GM21619 (cell line): ENCODE results near the gene LDLRAD3.

Experiments
- ATAC-seq: cut with Tn5 transposase; IDR thresholded peaks from one replicate; pipeline ENCODE4 v1.9.1; 2021; ENCODE audit not compliant: unreplicated experiment

Gene LDLRAD3

DNA sequence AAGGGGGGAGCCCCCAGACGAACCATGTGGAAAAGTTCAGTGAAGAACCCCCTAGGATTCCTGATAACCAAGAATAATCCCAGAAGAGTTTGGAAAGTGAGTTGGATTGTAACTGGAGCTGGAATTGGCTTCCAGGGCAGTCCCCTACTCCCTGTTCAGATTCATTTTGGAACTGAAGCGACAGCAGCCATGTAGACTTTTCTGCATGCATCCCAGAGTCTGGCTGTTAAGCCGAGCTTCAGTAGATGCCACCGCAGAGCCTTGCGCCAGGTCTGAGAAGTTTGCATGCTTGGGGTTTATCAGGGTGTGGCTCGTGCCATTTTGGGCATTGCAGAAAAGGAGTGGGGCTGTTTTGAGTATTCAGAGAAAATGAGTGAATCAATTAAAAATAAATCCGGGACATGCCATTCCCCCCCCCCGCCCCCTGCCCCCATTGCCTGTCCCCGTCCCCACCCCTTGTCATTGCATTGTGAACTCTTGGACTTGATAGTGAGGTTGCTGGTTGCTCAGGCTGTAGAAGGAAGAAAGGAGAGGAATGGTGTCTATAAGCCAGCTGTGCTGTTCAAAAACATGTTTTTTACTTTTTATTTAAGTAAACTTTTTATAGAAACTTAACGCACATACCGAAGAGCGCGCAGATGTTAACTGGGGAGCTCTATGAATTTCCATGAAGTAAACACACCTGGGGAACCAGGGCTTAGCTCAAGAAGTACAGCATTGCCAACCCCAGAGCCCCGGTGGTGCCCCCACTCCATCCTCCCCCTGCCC is 71.2 kb downstream of the LDLRAD3 start:
- ATAC-seq, result no peak

DNA sequence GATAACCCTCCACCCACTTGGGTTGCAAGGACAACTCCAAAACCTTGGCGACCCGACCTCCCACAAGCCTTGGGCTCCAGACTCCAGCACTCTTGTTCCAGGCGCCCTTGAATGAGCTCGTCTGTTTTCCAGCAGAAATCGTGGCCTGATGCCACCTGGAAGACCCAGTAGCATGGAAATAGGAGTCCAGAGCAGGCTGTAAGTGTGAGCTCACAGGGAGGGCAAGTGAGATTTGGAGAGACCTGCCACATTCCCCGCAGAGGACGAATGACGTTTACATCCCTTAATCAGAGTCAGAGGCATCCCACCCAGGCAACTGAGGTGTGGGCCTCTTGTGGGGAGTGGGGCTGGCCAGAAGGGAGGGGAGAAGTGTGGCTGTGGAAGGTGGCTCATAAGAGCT is 71.9 kb downstream of the LDLRAD3 start:
- no peak for ATAC-seq

DNA sequence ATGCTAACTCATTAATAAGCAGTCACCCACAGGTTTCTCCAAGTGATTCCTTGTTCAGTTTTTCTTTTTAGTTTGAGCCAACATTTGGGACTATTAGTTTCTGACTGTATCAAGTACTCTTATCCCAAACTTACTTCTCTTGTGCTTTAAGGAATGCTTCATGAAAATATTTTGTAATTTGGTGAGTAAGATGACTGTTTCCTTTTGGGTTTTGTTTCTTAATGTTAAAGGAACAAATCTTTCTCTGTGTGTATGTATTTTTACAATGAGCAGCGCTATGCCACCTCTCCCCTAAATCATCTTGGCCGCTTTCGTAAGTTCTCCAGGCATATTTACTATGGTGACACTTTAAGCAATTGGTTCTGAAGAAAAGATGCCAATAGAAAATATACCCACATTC is 72.4 kb downstream of the LDLRAD3 start:
- ATAC-seq, result no peak

DNA sequence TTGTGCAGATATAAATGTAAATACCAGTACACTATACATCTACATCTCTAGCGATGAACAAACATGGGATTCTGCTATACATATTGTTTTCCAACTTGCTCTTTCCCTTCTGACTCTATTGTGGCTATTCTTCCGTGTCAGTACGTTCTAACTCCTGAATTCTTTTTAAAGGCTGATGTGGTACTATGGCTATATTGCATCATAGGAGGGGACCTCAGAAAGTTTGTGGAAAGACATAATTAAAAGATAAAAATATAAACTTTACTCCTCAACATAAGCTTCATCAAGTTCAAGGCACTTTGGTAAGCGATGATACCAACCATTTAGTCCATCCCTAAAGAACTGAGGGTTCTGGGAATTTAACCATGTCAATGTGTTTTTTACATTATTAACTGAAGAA is 72.8 kb downstream of the LDLRAD3 start:
- no peak for ATAC-seq

DNA sequence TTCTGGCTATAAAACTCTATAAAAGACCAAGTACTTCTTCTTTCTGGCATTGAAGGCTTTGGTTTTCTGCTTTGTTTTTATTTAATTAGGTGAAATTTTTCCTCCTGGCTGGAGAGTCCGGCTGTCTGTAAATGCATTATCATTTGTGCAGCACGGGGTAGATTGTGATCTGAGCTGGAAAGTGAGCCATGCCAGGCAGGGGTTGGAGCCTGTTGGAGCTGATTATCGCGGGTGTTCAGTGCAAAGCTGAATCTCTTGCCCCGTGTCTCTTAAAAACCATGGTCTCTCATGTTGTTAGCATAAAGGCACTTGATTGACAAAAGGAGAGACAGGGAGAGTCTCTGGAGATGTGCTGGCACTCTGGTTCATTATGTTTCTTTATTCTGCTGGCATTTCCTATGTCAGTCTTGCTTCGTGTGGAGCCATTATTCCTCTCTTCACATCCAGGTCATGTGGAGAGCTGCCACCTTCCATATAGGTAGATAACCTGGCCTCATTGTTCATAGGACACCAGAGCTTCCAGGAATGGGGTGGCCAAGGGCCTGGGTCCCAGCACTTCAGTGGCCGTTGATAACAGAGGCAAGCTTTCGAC is 75.2 kb downstream of the LDLRAD3 start:
- ATAC-seq, result no peak

DNA sequence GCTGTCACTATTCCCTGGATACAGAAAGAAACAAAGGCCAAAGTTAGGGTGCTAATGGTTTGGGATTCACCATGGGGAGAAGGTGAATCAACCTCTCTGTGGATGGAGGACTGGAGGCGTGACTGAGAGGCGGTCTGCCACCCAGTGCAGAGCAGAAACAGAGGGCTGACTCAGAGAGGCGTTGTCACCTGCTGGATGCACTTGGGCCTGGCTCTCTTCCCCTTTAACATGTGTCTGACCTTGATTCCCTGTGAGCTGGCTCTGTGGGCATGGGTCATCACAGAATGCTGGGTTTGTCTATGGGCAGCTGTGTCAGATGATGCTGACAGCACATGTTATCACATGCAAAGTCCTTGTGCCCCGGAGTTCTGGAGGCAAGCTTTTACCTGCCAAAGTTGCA is 75.9 kb downstream of the LDLRAD3 start:
- ATAC-seq, result no peak

DNA sequence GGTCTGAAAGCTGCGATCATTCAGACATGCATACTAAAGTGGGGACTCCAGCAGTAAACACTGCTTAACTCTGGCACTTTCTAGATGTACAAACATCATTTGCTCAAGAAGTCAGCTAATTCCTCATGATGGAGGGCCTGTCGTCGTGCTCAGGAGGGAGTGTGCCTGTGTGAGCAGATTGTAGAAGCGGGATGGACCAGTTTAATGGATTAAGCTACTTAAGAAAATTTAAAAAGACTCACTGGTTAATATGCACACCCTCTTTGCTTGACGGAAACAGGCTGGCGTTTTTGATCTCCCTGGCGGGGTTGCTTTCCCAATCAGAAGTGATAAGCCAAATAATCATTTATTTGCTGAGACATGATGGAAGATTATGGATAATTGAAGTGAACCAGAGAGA is 79.0 kb downstream of the LDLRAD3 start:
- no peak for ATAC-seq

DNA sequence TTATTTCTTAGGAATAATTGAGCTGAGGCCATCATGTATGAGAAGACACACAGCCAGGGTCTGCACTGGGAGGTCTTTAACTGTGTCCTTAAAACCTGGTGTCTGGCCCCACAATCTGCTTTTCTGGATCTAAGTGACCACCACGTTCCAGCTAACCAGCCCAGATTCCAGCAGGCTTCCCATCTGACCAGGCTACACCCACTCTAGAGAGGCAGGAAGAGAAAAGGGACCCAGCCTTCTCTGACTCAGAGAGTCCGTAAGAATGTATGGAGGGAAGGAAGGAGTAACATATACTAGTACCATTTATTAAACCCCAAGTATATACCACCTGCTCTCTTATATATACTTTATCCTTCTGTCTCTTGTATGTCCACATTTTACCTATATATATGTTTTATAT is 80.1 kb downstream of the LDLRAD3 start:
- no peak for ATAC-seq

DNA sequence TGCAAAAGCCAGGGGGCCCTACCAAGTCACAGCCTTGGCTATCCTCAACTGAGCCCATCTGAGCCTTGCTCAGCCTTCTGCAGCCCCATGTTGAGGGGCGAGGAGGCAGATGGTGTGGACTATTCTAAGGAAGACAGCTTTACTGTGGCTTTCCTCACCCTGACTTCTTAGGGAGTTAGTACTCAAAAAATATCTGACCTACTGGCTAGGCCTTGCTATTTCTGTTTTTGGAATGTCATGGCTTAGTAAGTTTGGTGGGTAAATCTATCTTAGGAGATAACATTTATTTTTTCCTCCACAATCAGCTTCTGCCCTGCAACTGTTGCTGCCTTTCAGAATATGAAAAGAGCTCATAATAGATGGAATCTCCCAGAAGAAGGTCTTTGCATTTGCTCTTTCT is 80.9 kb downstream of the LDLRAD3 start:
- ATAC-seq, result no peak

DNA sequence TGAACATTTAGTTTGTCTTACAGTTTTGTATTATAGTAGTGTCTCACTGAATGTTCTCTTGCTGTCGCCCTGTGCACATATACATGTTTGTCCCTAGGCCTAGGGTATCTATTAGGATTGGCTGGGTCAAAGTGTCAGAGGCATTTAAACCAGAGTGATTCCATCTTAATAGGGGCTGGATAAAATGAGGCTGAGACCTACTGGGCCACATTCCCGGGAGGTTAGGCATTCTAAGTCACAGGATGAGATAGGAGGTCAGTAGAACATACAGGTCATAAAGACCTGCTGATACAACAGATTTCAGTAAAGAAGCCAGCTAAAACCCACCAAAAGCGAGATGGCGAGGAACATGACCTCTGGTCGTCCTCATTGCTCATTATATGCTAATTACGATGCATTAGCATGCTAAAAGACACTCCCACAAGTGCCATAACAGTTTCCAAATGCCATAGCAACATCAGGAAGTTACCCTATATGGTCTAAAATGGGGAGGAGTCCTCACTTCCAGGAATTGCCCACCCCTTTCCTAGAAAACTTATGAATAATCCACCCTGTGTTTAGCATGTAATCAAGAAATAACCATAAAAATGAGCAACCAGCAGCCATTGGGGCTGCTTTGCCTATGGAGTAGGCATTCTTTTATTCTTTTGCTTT is 82.6 kb downstream of the LDLRAD3 start:
- no peak for ATAC-seq

DNA sequence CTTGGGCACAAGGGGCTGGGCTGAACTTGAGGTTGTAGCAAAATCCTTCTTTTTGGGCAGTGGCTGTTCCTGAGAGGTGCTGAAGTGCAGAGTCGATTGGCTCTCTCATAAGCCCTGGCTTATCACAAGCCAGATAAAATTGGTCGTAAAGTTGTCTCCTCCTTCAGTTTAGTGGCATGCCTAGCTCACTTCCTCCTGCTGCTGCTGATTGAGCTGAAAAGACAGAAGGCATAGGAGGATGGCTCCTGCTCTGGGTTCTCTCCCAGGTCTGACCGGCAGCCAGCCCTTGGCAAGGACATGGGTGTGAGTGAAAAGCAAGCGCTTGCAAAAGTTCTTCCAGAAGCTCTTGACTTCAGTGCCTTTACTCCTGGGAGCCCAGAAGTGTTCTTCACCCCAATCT is 83.9 kb downstream of the LDLRAD3 start:
- ATAC-seq, result no peak

DNA sequence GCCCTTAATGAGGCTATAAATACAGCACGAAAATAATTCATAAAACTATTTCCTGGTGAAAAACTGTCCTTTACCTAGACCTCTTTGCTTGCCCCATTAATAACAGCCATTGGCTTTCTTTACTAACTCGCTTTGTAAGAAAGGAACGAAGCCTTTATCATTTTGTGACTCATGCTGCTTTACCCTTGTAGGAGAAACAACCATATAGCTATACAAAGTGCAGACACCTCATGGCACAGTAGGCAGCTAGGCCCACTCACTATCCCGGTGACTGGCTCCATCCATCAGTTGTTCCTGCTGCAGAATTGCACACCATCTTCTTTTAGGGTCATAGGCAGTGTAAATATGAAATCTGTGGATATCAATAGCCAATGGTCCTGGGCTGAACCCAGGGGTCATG is 85.8 kb downstream of the LDLRAD3 start:
- no peak for ATAC-seq

DNA sequence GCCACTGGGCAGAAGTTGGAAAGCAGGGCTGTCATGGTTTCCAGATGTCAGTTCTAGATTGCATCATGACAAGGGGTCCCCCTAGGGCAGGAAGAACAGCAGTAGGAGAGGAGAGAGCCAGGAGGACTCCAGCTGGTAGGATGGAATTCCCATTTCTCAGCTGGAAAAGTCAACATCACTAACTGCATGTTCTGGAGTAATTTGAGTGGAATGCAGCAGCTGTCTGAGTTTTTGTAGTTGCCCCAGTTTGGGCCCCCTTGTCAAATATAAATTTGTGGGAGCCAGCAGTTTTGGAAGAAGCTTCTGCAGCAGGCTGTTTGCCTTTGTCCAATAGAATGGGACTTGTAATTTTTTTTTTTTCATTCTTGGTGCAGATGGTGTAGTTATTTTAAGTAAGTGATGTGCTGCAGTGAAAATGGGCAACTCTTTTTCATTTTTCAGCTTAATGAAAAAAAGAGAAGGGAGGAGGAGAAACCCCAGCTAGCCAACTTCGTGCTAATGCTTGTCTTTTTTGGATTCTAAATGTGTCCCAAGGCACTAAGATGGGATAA is 86.9 kb downstream of the LDLRAD3 start:
- no peak for ATAC-seq

DNA sequence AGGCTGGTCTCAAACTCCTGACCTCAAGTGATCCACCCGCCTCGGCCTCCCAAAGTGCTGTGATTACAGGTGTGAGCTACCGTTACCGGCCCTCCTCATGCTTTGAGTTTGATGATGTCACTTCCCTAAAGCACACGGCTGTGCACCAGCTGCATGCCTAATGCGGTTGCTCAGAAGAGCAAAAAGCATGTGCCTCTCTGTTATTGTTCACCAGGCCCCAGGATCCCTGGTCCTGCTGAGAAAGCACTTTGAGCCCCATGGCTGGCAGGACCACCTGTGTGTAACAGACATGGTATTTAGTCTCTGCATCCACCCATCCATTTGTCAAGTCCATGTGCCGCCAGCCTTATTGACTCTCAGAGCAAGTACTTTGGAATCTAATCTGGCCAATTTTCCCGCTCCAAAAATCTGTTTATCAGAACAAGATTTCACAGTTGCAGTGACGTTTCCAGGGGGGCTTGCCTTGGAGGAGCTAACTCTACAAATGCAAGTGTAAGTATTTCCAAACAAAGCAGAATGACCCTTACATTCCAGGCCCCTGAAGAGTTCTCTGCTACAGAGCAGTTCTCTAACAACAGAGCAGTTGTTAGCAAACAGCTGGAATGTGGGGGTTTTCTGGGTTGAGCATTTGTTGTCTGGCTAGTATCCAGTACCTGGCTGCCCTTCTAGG is 89.4 kb downstream of the LDLRAD3 start:
- no peak for ATAC-seq

DNA sequence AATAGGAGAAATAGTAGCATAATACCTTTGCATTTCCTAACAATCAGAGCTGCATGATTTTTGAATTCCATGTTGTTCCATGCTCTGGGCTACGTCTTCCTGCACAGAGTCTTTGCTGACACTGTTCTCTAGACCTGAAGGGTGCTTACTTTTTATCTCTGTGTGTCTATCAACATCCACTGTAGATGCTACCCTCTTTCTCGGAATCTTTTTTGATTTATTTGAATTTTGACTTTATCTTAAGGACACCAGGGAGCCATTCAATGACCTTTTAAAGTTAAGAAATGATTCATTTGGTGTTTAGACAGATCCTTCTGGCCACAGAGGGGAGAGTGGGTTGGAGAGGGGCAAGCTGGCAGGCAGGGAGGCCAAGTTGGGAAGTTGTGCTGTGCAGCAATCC is 90.1 kb downstream of the LDLRAD3 start:
- ATAC-seq, result no peak

DNA sequence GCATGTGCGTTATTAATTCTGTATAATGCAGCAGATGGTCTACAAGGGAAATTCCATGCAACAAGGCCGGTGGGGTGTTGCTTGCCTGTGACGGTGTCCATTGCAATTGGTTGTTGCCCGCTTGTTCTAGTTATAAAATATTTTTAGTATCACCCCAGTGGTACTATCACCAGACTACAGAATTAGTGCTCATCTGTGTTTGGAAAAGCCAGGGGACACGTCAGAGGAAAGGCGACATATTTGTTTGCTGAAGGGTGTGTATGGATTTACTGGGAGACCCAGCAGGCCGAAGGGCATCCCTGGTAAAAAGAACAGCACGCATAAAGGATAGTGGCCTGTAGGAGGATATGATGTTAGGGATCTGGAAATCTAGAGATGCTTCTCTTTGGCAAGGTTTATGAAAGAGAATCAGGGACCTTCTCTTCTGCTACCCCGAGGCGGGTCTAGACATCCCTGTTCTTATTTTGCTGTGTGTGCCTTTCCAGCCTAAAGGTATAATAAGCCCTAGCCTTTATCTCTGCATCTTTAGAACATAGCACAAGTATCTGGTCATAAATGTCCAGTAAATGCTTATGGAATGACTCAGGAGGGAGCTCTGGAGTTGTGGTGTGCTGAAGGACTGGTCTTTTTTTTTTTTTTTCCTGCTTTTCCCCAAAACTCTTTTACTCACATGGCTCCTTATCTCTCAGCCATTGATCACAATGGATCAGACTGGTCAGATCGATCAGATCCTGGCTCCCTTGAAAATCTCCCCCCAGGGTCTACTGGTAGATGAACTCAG is 90.9 kb downstream of the LDLRAD3 start:
- no peak for ATAC-seq

DNA sequence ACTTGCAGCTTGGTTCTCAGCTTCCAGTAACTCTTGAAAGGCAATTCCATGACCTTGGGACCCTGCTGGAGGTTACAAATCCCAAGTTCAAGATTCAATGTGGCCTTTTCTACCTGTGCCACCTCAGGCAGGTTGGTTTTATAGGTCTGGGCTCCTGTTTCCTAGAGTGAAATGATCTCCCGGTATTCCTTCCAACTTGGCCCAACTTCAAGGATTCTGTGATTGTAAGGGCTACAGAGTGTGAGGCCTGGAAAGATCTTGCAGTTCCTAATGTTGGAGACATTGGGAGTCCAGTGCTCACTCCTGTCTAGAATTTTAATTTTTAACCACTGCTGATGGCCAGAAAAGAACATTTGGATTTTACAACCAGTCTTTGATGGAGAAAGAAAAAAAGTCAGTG is 91.6 kb downstream of the LDLRAD3 start:
- no peak for ATAC-seq

DNA sequence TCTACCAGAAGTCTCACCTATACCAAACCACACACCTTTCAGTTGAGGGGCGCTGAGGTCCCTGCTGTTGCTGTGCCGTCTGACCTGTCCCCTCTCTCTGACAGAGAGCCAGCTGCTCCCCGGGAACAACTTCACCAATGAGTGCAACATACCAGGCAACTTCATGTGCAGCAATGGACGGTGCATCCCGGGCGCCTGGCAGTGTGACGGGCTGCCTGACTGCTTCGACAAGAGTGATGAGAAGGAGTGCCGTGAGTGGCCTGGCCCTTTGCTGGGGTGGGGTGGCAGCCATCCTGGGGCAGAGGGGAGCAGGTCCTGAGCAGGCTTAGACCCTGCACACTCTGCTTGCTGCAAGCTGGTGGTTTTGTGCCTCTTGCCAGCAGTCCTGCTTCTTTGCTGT is 92.1 kb downstream of the LDLRAD3 start:
- no peak for ATAC-seq

DNA sequence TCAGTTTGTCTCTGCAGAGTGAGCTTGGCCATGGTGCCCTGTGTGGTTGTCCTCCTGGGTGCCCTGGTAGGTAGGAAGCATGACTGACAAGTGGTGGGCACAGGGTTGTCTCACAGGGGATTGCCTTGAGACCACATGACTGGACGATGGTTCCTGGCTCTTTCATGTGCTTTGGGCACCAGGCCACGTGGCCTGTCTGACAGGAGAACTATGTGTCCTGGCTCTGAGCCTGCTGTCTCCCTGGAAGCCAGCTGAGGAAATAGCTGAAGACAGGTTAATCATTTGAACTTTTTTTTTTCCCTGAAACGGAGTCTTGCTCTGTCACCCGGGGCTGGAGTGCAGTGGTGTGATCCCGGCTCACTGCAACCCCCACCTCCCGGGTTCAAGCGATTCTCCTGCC is 93.2 kb downstream of the LDLRAD3 start:
- no peak for ATAC-seq

DNA sequence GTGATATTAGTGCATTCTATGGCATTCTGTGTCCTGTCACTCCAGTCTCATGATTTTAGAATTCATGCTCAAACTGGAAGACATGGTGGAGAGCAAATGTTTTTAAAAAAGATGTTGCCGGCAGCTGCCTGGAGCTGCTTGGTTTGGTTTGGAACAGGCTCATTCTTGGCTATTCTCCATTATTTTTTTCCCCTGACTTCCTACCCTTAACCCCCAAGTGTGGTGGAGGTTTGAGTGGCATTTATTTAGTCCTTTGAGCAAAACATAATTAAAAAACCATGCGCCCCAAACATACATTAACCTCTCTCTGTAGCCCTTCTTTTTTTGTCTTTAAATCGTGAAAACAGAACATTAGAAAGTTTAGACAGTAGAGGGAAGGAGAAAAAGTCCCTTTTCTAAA is 94.7 kb downstream of the LDLRAD3 start:
- no peak for ATAC-seq

DNA sequence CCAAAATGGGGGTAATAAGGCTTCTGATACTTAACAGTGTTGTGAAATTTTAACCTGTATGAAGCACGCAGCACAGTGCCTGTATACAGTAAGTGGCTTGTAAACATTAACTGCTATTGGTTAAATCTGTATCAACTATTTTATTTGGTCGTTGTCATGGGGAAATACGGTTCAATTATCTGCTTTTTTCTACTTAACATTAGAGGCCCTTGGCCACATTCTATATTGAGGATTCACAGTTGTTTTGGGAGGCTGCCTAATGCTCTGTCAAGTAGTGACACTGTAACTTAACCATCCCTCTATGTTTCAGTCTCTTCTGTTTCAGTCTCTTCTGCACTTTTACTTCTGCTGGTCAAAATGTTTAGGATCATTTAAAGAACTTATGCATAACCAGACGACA is 95.6 kb downstream of the LDLRAD3 start:
- no peak for ATAC-seq
